Stimulated activated CD4-positive, alpha-beta T cell treated with anti-CD3 and anti-CD28 coated beads, Interleukin-15, amount 100 ng/mL, for 24 hours (primary cell): ENCODE measurements around the gene ADRA2B.

Experiments used
- DNase-seq: peaks from one replicate; pipeline ENCODE4 v3.0.0-alpha.2; 2020

Gene ADRA2B

DNA sequence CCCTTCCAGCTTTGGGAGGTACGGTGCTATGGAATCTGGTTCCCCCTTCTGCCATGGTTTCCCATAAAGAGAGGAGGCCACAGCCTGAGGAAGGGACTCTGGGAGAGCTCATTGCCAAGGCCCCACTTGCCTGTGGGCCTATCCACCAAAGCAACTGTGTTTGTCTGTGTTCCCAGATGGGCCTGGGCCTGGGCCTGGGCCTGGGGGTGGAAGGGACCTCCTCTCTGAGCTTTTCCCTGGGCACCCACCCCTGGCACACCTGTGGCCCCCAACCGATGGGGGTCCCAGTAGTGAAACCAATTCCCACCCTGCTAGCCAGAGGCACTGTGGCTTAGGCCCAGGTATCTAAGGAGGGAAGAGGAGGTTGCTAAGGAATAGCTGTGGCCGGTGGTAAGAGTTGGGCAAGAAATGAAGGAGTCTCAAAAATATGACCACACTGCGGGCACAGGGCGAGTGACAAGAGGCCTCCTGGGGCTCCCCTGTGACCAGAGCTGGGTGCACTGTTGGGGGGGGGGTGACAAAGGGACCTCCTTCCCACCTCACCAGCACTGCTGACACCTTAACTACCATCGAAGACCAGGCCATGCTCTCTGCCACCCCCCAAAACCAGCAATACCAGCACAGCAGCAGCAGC lies 33.8 kb upstream of the ADRA2B start:
- no peak for DNase-seq

DNA sequence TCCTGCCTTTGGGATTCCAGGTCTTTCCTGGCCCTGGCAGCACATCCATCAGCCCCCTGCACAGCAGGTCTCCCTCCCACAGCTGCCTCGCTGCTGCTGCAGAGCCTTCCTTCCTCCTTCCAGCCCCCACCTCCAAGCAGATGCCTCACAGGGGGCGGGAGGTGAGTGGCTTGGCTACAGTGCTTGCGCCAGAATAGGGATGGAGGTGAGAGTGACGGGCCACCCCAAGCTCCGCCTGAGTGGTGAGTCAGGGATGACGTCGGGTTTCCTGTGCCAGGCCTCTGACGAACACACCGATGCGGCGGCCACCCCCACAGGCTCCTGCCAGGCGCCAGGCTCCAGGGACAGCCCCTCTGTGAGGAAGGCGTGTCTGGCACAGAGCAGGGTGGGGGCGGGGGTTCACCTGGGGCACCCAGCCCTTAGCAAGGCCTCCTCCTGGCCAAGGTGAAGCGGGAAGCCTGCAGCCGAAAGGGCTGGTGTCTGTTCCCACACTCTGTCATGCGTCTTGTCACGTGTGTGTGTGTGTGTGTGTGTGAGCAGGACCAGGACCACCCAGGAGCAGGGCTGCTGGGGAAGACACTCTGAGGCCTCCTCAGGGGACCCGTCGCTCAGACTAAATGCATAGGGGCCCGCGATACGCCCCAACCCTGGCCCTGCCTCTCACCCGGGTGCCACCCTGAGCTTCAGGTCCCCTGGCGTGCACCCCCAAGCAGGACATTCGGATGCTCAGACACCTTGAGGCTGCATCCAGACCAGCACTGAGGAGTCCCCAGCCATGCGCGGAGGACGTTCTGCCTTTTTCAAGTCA lies 32.2 kb upstream of the ADRA2B start:
- DNase-seq: peak; percentile 99

DNA sequence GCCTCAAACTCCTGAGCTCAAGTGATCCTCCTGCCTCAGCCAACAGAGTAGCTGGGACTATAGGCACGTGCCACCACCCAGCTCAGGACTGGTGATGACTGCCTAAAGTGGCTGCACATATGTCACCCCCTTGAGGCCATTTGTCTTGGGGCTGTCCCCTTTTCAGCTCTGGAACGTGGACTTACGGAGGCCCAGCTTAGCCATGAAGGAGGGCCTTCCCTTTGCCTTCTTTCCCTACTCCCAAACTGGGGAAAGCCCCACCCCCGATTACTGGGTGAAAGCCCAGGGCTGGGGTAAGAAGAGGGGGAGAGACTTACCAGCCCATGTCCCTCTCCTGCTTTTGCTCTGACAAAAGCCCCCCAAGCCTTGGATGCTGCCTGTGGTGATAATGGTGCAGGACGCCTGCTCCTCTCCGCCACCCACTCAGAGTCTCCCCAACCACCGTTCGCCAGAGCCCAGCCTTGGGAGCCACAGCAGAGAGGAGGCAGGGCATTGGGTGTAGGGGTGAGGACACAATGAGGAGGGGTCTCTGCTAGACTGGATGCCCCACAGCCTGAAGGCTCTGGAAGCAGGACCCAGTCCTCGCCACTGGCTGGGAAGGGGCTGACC lies 31.3 kb upstream of the ADRA2B start:
- peak; percentile 51 for DNase-seq

DNA sequence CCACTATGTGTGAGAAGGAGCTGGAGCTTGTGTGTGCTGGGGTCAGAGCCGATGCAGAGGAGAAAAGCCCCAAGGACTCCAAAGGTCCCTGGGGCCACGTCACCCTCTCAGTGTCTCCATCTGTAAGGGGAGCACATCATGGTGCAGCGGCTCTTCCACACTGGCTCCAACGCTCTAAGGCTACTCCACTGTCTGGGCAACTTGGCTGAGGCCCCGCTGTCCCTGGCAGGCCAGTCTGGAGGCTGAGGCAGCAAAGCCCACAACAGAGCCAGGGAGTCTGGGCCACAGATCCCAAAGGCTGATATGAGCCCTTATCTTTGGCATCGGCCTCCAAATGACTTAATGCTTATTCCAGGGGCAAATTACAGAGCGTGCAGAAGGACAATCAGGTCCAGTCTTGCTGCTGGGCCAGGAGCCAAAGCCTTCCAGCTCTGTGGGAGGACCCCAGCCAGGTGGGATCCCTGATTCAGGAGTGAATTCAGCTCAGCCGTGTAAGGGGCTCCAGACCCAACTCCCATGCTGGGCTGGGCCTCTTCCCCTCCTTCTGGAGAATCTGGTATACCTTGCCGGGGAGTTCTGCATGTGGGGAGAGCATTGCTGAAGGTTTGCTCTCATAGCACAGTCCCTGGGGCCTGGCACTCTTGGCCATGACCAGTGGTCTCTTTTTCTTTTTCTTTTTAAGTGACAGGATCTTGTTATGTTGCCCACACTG lies 30.7 kb upstream of the ADRA2B start:
- no peak for DNase-seq

DNA sequence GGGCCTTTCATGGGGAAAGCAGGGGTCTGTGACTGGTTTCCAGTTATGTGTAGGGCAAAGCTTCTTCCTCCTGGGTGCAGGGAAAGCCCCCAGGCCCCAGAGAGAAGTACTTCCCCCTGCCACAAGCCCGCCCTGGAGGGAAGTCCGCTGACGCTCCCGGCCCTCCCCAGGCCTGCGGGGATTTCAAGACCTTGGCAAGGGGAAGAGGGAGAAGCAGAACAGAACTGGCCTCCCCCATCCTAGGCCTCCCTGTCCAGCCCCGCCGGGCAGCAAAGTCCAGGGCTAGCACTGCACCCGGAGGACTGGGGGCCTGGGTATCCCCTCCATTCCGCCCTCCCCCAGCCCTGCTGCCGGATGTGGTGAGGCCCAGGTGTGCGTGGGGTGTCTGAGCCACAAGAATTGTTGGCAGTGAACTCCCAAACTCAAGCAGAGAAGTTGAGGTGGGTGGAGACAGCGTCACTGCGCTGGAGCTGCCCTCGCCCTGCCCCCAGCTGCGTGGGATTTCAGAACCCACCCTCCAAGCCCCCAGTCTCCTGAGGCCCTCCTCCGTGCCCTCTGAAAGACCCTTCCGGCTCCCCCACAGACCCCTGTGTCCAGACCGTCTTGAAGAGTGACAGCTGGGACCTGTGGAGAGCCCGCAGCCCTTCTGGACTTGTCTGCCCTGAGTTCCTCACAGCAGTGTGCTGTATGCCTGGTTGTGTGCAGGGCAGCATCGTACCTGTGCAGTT lies 29.9 kb upstream of the ADRA2B start:
- DNase-seq: peak; percentile 94

DNA sequence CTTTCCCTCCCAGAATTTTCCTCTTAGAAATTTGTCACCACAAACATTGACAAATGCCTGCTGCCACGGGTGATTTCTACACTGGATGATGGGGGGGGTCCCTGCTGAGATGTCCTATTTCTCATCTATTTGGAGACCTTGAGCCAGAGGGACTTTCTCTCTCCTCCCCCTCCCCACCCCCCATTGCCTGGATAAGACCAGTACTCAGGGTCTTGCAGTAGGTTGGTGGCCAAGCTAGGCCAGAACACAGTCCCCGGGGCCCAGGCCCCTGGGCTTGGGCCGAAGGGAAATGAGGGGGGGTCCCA lies 29.4 kb upstream of the ADRA2B start:
- no peak for DNase-seq

DNA sequence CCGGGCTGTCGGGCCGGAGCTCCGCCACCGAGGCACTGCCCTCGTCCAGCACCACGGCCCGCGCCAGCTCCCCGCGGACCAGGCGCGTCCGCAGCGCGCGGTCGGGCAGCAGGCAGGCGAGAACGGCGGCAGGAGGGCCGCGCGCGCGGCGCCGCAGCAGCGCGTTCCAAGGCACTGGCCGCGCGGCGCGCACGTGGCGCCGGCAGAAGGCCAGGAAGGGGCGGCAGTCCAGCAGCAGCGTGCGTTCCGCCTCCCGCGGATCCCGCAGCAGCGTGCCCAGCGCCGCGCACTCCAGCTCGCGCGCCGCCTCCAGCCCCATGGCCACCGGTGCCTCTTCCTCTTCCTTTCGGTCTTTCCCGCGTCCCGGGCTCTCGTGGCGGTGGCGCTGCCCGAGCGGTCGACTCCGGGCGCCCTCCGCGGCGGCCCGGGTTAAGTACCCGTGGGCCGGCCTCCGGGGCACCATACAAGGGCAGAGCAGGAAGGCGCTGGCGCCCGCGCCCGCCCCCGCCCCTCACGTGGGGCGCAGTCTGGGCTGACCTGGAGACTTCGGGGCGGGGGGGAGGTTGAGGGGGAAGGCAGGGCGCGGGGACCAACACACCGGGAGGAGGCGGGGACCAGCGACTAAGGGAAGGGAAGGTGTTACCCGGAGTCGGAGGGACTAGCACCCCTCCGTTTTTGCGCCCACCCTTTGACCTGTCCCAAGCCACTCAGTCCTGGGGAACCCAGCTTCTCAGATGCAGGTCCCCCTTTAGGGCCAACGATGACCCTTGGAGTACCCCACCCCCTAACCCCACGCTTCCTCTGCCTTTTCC lies 28.9 kb upstream of the ADRA2B start, which contains the start of gene DUSP2:
DUSP2 (minus strand) TSS at position 405 of the 812 bp plus-strand sequence; CDS start at position 319, 86 bp downstream.
- peak; percentile 96 for DNase-seq

DNA sequence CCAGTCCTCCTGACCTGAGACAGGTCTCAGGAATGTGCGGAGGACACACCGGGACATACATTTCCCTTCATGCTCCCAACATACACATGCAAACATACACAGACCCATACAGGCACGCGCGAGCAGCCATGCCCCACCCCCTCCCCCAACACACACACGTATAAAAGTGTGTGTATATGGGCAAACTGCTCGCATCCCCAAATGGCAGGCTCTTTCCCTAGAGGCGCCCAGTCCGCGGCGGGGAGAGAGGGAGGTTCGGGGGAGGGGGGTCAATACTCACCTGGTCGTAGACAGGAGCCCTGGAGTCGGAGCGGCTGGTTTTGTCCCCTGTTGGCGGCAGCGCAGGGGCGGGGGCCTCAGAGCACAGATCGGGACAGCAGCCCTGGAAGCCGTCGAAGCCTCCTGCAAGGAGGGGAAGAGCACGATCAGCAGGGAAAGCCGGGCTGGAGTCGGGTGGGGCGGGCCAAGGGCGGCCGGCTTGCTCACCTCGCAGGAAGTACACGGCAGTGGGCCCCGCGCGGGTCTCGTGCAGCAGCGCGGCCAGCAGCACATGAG lies 28.2 kb upstream of the ADRA2B start:
- peak; percentile 74 for DNase-seq

DNA sequence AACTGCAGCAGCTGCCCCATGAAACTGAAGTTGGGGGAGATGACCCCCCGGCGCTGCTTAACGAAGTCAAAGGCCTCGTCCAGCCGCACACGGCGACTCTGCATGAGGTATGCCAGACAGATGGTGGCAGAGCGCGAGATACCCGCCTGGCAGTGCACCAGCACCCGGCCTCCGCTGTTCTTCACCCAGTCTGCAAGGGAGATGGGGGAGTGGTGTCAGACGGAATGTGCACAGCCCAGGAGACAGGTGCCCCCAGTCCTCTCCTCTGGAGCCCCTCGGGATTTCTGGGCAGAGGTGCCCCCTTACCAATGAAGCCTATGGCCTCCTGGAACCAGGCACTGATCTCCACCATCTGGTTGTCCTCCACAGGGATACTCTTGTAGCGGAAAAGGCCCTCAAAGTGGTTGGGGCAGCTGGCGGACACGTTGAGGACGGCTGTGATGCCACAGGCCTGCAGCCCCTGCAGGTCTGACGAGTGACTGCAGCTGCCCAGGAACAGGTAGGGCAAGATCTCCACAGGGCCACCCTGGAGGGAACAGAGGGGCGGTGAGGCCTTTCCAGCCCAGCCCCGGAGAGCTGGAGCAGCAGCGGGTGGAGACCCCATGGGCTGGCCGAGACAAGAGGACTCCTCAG lies 27.6 kb upstream of the ADRA2B start:
- DNase-seq: peak; percentile 63

DNA sequence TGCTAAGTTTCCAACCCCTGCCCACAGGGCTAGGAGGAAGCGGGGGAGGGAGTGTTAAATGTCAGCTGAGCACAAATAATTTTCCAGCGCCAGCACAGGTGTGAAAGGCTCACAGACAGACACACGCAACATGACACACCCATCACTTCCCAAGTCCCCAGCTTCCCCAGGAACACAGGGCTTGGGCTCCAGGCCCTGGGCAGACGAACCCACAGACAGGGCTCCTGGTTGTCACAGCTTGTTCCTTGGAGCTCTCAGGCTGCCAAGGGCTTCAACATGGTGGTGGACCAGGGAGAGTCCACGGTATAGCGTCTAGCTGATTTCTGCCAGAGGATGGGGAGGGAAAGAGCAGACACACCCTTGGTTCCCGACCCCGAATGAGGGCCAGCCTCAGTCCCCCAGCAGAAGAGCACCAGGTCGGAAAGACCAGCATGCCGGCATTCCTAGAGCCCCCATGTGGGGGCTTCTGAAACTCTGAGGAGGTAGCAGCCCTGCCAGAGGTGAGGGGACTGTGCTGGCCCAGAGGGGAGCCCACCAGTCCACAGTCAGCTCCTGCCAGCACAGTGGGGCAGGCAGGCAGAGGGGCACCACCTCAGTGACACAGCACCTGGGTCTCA lies 27.0 kb upstream of the ADRA2B start:
- peak; percentile 61 for DNase-seq

DNA sequence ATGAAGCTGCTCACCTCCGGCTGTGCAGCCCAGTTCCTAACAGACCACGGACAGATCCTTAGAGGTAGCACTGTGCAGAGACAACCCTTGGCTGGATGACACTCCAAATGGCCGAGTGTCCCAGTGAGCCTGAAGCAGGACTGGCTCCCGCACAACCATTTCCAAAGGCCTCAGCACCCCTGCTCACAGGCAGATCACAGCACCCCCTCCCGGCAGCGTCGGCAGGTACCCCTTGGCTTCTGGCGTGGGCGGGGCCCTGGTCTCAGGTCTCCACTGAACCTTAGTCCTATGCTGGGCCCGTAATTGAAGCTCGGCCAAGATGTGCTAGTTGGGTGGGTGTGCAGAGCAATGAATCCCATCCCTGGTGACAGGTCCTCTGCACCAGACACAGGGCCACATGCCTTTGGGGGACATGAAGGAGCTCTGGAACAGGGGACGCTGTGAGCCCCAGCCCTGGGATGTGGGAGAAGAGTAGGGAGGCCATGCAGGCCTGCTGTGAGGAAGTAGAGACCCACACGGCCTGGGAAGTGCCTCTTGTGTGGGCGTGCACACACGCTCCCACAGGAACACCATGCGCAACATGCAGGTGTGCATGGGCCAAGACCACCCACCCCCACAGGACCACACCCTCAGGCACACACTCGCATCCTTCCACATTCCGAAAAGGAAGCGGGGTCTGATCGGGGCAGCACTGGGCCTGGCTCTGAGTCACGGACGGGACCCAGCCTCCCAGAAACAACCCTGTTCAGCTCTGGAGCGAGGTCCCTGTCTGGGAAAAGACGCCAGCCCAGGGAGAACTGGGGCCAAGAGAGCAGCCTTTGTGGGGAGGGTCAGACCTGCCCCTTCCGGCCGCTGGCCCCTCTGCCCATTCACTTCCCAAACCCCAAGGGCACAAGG lies 26.1 kb upstream of the ADRA2B start:
- peak; percentile 90 for DNase-seq

DNA sequence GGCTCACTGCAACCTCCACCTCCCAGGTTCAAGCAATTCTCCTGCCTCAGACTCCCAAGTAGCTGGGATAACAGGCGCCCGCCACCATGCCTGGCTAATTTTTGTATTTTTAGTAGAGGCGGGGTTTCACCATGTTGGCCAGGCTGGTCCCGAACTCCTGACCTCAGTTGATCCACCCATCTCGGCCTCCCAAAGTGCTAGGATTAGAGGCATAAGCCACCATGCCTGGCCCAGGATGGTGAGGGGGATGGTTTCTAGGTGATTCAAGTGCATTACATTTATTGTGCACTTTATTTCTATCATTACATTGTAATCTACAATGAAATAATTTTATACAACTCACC lies 25.2 kb upstream of the ADRA2B start:
- DNase-seq: peak; percentile 57

DNA sequence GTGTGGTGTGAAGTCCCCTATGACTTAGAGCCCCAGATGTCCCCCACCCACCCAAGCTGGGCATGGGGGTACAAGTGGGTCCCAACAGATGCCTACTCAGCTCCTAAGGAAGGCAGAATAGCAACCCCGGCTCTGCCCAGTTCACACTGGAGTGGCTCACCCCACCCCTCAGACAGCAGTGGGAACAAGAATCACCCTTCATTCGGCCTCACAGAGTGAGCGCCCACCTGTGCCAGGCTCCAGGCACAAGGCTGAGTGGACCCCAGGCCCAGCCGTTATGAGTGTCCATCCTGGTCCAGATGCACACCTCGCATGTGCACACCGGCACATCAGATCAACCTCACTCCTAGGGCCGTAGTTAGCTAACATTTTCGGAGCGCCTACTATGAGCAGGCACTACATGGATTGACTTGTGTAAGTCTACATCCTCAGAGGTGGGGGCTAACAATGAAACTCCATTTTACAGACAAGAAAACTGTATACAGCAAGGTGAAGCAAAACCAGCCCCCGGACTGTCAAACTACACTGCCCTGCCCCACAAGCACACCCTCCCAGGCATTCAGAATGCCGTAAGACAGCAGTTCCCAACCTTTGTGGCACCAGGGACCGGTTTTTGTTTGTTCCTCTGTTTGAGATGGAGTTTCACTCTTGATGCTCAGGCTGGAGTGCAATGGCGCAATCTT lies 24.7 kb upstream of the ADRA2B start:
- DNase-seq: peak; percentile 59

DNA sequence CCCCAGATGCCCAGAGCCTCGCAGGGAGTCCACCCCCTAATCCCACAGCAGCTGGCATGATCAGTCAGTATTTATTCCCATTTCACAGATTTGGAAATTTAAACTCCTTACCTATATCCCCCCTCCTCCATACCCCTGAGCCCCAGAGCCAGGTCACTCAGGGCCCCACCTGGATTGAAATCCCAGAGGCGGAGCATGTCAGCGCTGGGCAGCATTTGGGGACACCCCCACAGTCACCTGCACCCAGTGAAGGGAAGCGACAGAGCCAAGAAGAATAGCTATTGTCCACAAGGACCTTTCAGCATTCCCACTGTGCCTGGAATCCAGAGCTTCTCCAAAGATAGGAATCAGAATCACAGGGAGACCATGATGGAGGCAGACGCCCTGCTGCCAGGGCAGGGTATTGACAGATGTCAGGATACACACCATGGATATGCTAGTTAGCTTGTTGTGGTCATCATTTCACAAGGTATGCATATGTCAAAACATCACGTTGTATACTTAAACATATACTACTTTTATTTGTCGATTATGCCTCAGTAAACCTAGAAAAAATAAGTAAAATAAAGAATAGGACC lies 22.9 kb upstream of the ADRA2B start:
- peak; percentile 23 for DNase-seq

DNA sequence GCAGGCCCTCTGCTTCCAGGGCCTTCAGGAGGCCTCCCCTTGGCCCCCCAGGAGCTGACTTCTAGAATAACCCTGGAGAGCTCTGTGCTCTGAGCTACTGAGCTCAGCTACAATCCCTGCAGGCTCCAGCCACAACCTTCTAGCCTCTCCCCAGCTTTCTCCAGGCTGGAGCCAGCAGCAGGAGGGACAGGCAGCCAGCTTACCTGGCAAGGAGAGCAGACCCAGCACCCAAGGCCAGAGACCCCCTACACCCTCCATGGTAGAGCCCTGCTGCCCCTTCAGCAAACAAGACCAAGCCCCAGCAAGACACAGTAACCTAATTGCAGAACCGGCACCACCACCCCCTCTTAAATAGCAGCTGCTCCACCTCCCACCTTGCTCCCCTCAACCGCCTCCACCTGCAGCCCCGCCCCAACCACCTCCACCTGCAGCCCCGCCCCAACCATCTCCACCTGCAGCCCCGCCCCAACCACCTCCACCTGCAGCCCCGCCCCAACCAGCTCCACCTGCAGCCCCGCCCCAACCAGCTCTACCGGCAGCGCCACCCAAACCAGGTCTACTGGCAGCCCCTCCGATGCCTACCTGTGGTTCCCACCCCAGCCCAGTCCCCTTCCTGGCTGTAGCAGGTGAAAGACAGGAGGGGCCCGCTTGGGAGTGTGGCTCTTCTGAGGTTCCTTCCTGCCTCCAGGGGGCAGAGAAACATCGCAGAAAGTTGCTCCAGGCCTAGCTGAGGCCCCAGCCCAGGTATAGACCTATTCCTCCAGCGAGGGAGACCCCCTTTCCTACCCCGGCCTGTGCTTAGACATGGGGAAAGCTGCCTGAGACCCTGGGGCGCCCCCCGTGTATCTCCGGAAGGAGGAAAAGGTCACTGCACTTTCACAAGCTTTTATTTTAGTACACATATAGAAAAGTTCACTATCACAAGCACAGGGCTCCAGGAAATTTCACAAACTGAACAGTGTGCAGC lies 22.1 kb upstream of the ADRA2B start, which contains the start of gene ASTL:
ASTL (minus strand) TSS at position 324 of the 967 bp plus-strand sequence; CDS start at position 258, 66 bp downstream.
- peak; percentile 76 for DNase-seq

DNA sequence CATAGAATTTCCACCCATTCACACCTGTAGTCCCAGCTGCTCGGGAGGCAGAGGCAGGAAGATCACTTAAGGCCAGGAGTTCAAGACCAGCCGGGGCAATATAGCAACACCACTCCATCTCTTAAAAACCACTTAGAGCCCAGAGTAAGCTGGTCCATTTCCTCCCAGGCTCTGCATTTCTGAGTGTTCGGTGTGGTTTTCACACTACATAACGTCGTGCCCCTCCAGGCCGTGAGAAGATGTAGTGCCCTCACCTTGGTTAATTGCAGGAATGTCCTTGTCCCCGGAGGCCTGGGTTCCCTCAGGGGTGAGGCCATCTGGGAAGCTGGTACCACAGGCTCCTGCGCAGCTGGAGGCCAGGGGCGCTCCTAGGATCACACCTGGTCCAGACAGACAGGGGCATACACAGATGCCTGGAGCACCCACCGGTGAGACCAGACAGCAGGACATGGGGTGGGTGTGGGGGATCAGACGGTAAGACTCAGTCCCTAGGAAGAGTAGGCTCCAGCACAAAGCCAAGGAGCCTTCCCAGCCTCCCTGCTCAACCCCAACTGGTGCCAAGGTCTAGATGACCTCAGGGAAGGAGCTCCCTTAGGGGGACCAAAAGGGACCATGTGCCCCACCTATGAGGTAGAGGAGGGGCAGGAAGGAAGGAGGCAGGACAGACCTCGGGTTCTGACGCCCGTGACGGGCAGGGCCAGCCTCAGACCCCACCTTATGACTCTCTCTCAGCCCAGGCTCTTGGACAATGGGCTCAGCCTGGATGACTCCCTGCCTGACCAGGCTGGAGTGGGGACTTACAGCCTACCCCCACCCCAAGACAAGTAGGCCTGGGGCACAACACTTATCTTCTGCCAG lies 21.2 kb upstream of the ADRA2B start:
- no peak for DNase-seq
